Endothelial cell (in vitro differentiated cells): ENCODE results near the gene RAB31. TPM values are rescaled to one million over a fixed set of nuclear protein-coding genes. Genes with fewer than 3 reads are reported as not detected.

Source experiments
- DNase-seq: peaks from one replicate; pipeline ENCODE4 v3.0.0; 2021; ENCODE audit warnings: low spot score
- H3K27ac Mint-ChIP-seq: one replicate; pipeline ENCODE4 v1.8.0; 2021; ENCODE audit warnings: mixed read lengths, inconsistent platforms; ENCODE audit not compliant: unreplicated experiment
- H3K27me3 Mint-ChIP-seq: one replicate; pipeline ENCODE4 v1.8.0; 2021; ENCODE audit warnings: mild to moderate bottlenecking, moderate library complexity, mixed read lengths, inconsistent platforms; ENCODE audit not compliant: unreplicated experiment
- H3K36me3 Mint-ChIP-seq: one replicate; pipeline ENCODE4 v1.8.0; 2021; ENCODE audit warnings: mild to moderate bottlenecking, low read depth, mixed read lengths, inconsistent platforms; ENCODE audit not compliant: unreplicated experiment
- H3K4me1 Mint-ChIP-seq: one replicate; pipeline ENCODE4 v1.8.0; 2021; ENCODE audit warnings: mild to moderate bottlenecking, mixed read lengths, inconsistent platforms; ENCODE audit not compliant: unreplicated experiment
- H3K4me3 Mint-ChIP-seq: one replicate; pipeline ENCODE4 v1.8.0; 2021; ENCODE audit warnings: mild to moderate bottlenecking, mixed read lengths, inconsistent platforms; ENCODE audit not compliant: unreplicated experiment
- H3K9me3 Mint-ChIP-seq: one replicate; pipeline ENCODE4 v1.8.0; 2021; ENCODE audit warnings: mixed read lengths, inconsistent platforms; ENCODE audit not compliant: unreplicated experiment
- CTCF ChIP-seq: fragments of 200-600 bp; sonication (generic); IDR thresholded peaks from one replicate; pipeline ENCODE4 v1.5.0; 2021; ENCODE audit warnings: antibody characterized with exemption; ENCODE audit not compliant: unreplicated experiment
- total RNA-seq: library from RNA; stranded (reverse); fragmentation: NEBNext Ultra II Directional; extraction: Animal tissue kit (Norgen Biotek cat#: 25700); gene quantifications from one replicate; pipeline ENCODE4 v1.2.1, GENCODE V29; 2021; ENCODE audit not compliant: unreplicated experiment

Gene RAB31
- total RNA-seq, 1 donor from 2014 or later = 88.8 TPM

GRCh38 chr18:9732031-9732430, 23.9 kb downstream of the RAB31 start:
- Mint-ChIP-seq H3K27ac (no peak overlapping the region), H3K4me3 (no peak overlapping the region), H3K27me3 (peaks cover 3% of the 10 kb centered on the region), H3K36me3 (peaks cover 3% of the 10 kb centered on the region), H3K9me3 (no peaks in the 10 kb centered on the region), H3K4me1 (peaks cover 11% of the 10 kb centered on the region)
- TF ChIP-seq CTCF = no peak
- no peak for DNase-seq

GRCh38 chr18:9734189-9734588, 26.1 kb downstream of the RAB31 start:
- Mint-ChIP-seq H3K4me1 (peaks cover 16% of the 10 kb centered on the region), H3K36me3 (peaks cover 3% of the 10 kb centered on the region), H3K27ac (no peak overlapping the region), H3K9me3 (no peaks in the 10 kb centered on the region), H3K4me3 (no peak overlapping the region), H3K27me3 (peaks cover 3% of the 10 kb centered on the region)
- no peak for TF ChIP-seq CTCF
- DNase-seq = no peak

- Mint-ChIP-seq H3K4me1 (peaks cover 24% of the 10 kb centered on the region), H3K27ac (no peak overlapping the region), H3K27me3 (peaks cover 3% of the 10 kb centered on the region)
Observed at GRCh38 chr18:9735238-9735637, 27.1 kb downstream of the RAB31 start.

GRCh38 chr18:9735879-9736278, 27.8 kb downstream of the RAB31 start:
- DNase-seq = no peak
- peak overlapping the region; percentile 51 for H3K4me3 Mint-ChIP-seq
- H3K27ac Mint-ChIP-seq = no peak overlapping the region
- H3K9me3 Mint-ChIP-seq = no peaks in the 10 kb centered on the region
- H3K27me3 Mint-ChIP-seq = peaks cover 3% of the 10 kb centered on the region
- no peak for TF ChIP-seq CTCF
- peaks cover 3% of the 10 kb centered on the region for H3K36me3 Mint-ChIP-seq
- H3K4me1 Mint-ChIP-seq = peaks cover 24% of the 10 kb centered on the region

More at GRCh38 chr18:9735238-9735637, 27.1 kb downstream of the RAB31 start:
- H3K36me3 Mint-ChIP-seq = peaks cover 3% of the 10 kb centered on the region
- TF ChIP-seq CTCF = no peak
- no peak overlapping the region for H3K4me3 Mint-ChIP-seq
- H3K9me3 Mint-ChIP-seq = no peaks in the 10 kb centered on the region
- no peak for DNase-seq

- TF ChIP-seq CTCF = no peak
- Mint-ChIP-seq H3K4me1 (peaks cover 24% of the 10 kb centered on the region), H3K4me3 (peak overlapping the region; percentile 51), H3K36me3 (peaks cover 3% of the 10 kb centered on the region), H3K27ac (no peak overlapping the region), H3K27me3 (peaks cover 3% of the 10 kb centered on the region), H3K9me3 (no peaks in the 10 kb centered on the region)
- no peak for DNase-seq
Observed at GRCh38 chr18:9736286-9736835, 28.3 kb downstream of the RAB31 start.
